IMR-90 (cell line): Measurements from ENCODE around the gene LAMC3. TPM values are rescaled to one million over a fixed set of nuclear protein-coding genes. Genes with fewer than 3 reads are reported as not detected.
A peak's percentile ranks its signal among the peaks of the same experiment; 100 is the strongest.

Experiments
- ATAC-seq: fragments of 200-7000 bp; cut with Tn5 transposase; 2 replicates; pipeline ENCODE4 v1.9.1; 2020; ENCODE audit warnings: low read depth, mild to moderate bottlenecking, moderate library complexity
- BruUV-seq: library from RNA; stranded (reverse); fragments of 400-500 nt; replicated peaks from 2 replicates; lab custom pipeline; 2021; lab: Mats Ljungman, UMichigan
- CTCF ChIA-PET: fragments of 300-600 bp; formaldehyde crosslinking; extraction: SDS; loops from one replicate; lab custom pipeline; 2021; ENCODE audit warnings: antibody characterized with exemption; lab: Yijun Ruan, JAX
- POLR2A ChIA-PET: fragments of 300-600 bp; sonication (Branson Sonifier 250); formaldehyde crosslinking; loops from one replicate; lab custom pipeline; 2022; ENCODE audit warnings: antibody characterized with exemption; ENCODE audit not compliant: unreplicated experiment; lab: Charles Lee
- DNase-seq: peaks from one replicate; pipeline ENCODE4 v3.0.0; 2013
- H2AFZ ChIP-seq: replicated peaks from 2 replicates; pipeline ENCODE3; 2013; ENCODE audit warnings: low read length, mild to moderate bottlenecking; ENCODE audit not compliant: poor library complexity
- H2AK5ac ChIP-seq: 2 replicates; pipeline ENCODE4 v1.6.1; 2013; ENCODE audit warnings: low read depth, low read length, inconsistent platforms
- H2AK9ac ChIP-seq: replicated peaks from 2 replicates; pipeline ENCODE3; 2013; ENCODE audit warnings: mild to moderate bottlenecking, low read depth, low read length, moderate library complexity; ENCODE audit not compliant: poor library complexity
- H2BK120ac ChIP-seq: 2 replicates; pipeline ENCODE4 v1.6.1; 2013; ENCODE audit warnings: low read depth, low read length, inconsistent platforms
- H2BK15ac ChIP-seq: 3 replicates; pipeline ENCODE4 v1.6.1; 2013; ENCODE audit warnings: low read depth, low read length, inconsistent platforms
- H2BK20ac ChIP-seq: 2 replicates; pipeline ENCODE4 v1.6.1; 2013; ENCODE audit warnings: low read depth, mild to moderate bottlenecking, inconsistent platforms, low read length, moderate library complexity
- H2BK5ac ChIP-seq: 2 replicates; pipeline ENCODE4 v1.6.1; 2013; ENCODE audit warnings: mild to moderate bottlenecking, low read depth, low read length, inconsistent platforms; ENCODE audit not compliant: poor library complexity, severe bottlenecking
- H3K14ac ChIP-seq: replicated peaks from 2 replicates; pipeline ENCODE4 v1.6.1; 2013; ENCODE audit warnings: low read depth, low read length, inconsistent platforms
- H3K18ac ChIP-seq: 2 replicates; pipeline ENCODE4 v1.6.1; 2013; ENCODE audit warnings: low read depth, low read length, control low read depth
- H3K23ac ChIP-seq: 2 replicates; pipeline ENCODE4 v1.6.1; 2013; ENCODE audit warnings: low read depth, low read length, inconsistent platforms
- H3K27ac ChIP-seq: 2 replicates; pipeline ENCODE4 v1.5.1; 2013; ENCODE audit warnings: mild to moderate bottlenecking, control low read depth, low read length; ENCODE audit not compliant: insufficient read depth
- H3K27me3 ChIP-seq: 2 replicates; pipeline ENCODE4 v1.6.1; 2013; ENCODE audit warnings: low read length; ENCODE audit not compliant: control insufficient read depth, insufficient read depth
- H3K36me3 ChIP-seq: 2 replicates; pipeline ENCODE4 v1.6.1; 2013; ENCODE audit warnings: low read length, mixed read lengths; ENCODE audit not compliant: control insufficient read depth, insufficient read depth
- H3K4ac ChIP-seq: 2 replicates; pipeline ENCODE4 v1.6.1; 2013; ENCODE audit warnings: low read depth, low read length, inconsistent platforms
- H3K4me1 ChIP-seq: 2 replicates; pipeline ENCODE4 v1.6.1; 2013; ENCODE audit warnings: low read length, mixed read lengths; ENCODE audit not compliant: control insufficient read depth, insufficient read depth
- H3K4me2 ChIP-seq: 2 replicates; pipeline ENCODE4 v1.6.1; 2013; ENCODE audit warnings: low read depth, mild to moderate bottlenecking, control low read depth, low read length, moderate library complexity
- H3K4me3 ChIP-seq: 2 replicates; pipeline ENCODE4 v1.5.1; 2013; ENCODE audit warnings: low read depth, mild to moderate bottlenecking, control low read depth, low read length, moderate library complexity; ENCODE audit not compliant: insufficient read depth
- H3K56ac ChIP-seq: 2 replicates; pipeline ENCODE4 v1.6.1; 2013; ENCODE audit warnings: low read length, inconsistent platforms; ENCODE audit not compliant: insufficient read depth; ENCODE audit errors: extremely low read depth
- H3K79me1 ChIP-seq, 2 experiments: 2 replicates each; pipeline ENCODE4 v1.6.1; 2013; ENCODE audit warnings: low read length in 2 of 2, inconsistent platforms in 1 of 2, low read depth in 1 of 2
- H3K9ac ChIP-seq: 2 replicates; pipeline ENCODE4 v1.6.1; 2013; ENCODE audit warnings: low read depth, low read length, control low read depth
- H3K9me1 ChIP-seq: 2 replicates; pipeline ENCODE4 v1.6.1; 2013; ENCODE audit warnings: low read length, inconsistent platforms; ENCODE audit not compliant: insufficient read depth
- H3K9me3 ChIP-seq: 2 replicates; pipeline ENCODE4 v1.6.1; 2013; ENCODE audit warnings: low read length; ENCODE audit not compliant: control insufficient read depth, insufficient read depth
- H4K20me1 ChIP-seq: 2 replicates; pipeline ENCODE4 v1.6.1; 2013; ENCODE audit warnings: low read length, inconsistent platforms; ENCODE audit not compliant: insufficient read depth
- H4K5ac ChIP-seq: 2 replicates; pipeline ENCODE4 v1.6.1; 2013; ENCODE audit warnings: mild to moderate bottlenecking, low read depth, low read length, control low read depth
- H4K8ac ChIP-seq, 2 experiments: 2 replicates each; pipeline ENCODE4 v1.6.1; 2013; ENCODE audit warnings: low read depth in 2 of 2, low read length in 2 of 2, control low read depth in 1 of 2, inconsistent platforms in 1 of 2
- H4K91ac ChIP-seq: 2 replicates; pipeline ENCODE4 v1.6.1; 2013; ENCODE audit warnings: low read depth, low read length, inconsistent platforms; ENCODE audit not compliant: insufficient read depth
- CHD1 ChIP-seq: IDR thresholded peaks from 2 replicates; pipeline ENCODE4 v1.6.1; 2012; ENCODE audit warnings: low read depth, low read length, improper control_type of control experiment
- FOS ChIP-seq: fragments of 150-350 bp; IDR thresholded peaks from 2 replicates; pipeline ENCODE4 v1.6.1; 2016; ENCODE audit warnings: low read depth, low read length
- MAFK ChIP-seq: IDR thresholded peaks from 2 replicates; pipeline ENCODE4 v1.6.1; 2012; ENCODE audit warnings: low read depth, low read length, improper control_type of control experiment
- NFE2L2 ChIP-seq: fragments of 150-350 bp; IDR thresholded peaks from 2 replicates; pipeline ENCODE4 v1.6.1; 2016; ENCODE audit warnings: low read depth, mild to moderate bottlenecking, low read length
- POLR2A ChIP-seq: IDR thresholded peaks from 2 replicates; pipeline ENCODE4 v1.6.1; 2012; ENCODE audit warnings: mild to moderate bottlenecking, low read depth, low read length
- RCOR1 ChIP-seq: IDR thresholded peaks from 2 replicates; pipeline ENCODE4 v1.6.1; 2012; ENCODE audit warnings: mild to moderate bottlenecking, low read length, improper control_type of control experiment; ENCODE audit not compliant: insufficient replicate concordance
- RFX5 ChIP-seq: IDR thresholded peaks from 2 replicates; pipeline ENCODE4 v1.8.0; 2012; ENCODE audit warnings: low read depth, mild to moderate bottlenecking, low read length, moderate library complexity
- SMC3 ChIP-seq: fragments of 150-350 bp; IDR thresholded peaks from 2 replicates; pipeline ENCODE4 v1.6.1; 2016; ENCODE audit warnings: low read depth, mild to moderate bottlenecking, antibody characterized with exemption, low read length, moderate library complexity
- USF2 ChIP-seq: fragments of 150-350 bp; IDR thresholded peaks from 2 replicates; pipeline ENCODE4 v1.6.1; 2017; ENCODE audit warnings: mild to moderate bottlenecking, antibody characterized with exemption, low read length, low read depth
- whole genome bisulfite sequencing, 2 experiments: methylation state at CpG; one replicate each; pipeline versions ENCODE4 v1.1.5 to v1.1.7; 2013; ENCODE audit warnings: missing lambda C conversion rate in 2 of 2; ENCODE audit not compliant: insufficient read length in 1 of 2; ENCODE audit errors: extremely low coverage in 2 of 2; 5-methylcytosine and 5-hydroxymethylcytosine counted together
- dilution Hi-C: fragments of 300-500 bp; cut with HindIII; formaldehyde crosslinking; loops from one replicate; pipeline ENCODE4 v1.14.3; 2018; ENCODE audit warnings: low sequenced_read_pairs; ENCODE audit not compliant: unreplicated experiment
- in situ Hi-C: fragments of 300-500 bp; cut with MboI; formaldehyde crosslinking; loops from 3 replicates; pipeline ENCODE4 v1.14.3; 2019; ENCODE audit warnings: low sequenced_read_pairs, inconsistent platforms, mixed read lengths
- intact Hi-C: fragments of 100-400 bp; cut with micrococcal nuclease; formaldehyde crosslinking; loops from 2 replicates; pipeline ENCODE4 v1.10.0; 2022
- polyA plus RNA-seq, 3 experiments: library from polyadenylated mRNA; depleted of rRNA; stranded (reverse); fragments of >200 nt; gene quantifications; 2 replicates each; pipeline ENCODE4 v1.2.3, GENCODE V29; 2012; ENCODE audit warnings: low replicate concordance in 1 of 3
- total RNA-seq: library from RNA; depleted of rRNA; stranded (reverse); fragments of >200 nt; gene quantifications from 2 replicates; pipeline ENCODE4 v1.2.3, GENCODE V29; 2012
- TF ChIP-seq, protein P1 (sequence below): fragments of 150-350 bp; IDR thresholded peaks from 2 replicates; pipeline ENCODE4 v1.6.1; 2016; ENCODE audit warnings: low read depth, mild to moderate bottlenecking, low read length, moderate library complexity, borderline replicate concordance
- TF ChIP-seq, protein P2 (sequence below): conservative IDR thresholded peaks from 2 replicates; pipeline ENCODE4 v1.5.1; 2012; ENCODE audit warnings: mild to moderate bottlenecking, low read depth, low read length, improper control_type of control experiment

LAMC3 gene
- total and polyA plus RNA-seq, 2 of the 4 experiments (the other 2 are of a cell fraction): not detected

DNA sequence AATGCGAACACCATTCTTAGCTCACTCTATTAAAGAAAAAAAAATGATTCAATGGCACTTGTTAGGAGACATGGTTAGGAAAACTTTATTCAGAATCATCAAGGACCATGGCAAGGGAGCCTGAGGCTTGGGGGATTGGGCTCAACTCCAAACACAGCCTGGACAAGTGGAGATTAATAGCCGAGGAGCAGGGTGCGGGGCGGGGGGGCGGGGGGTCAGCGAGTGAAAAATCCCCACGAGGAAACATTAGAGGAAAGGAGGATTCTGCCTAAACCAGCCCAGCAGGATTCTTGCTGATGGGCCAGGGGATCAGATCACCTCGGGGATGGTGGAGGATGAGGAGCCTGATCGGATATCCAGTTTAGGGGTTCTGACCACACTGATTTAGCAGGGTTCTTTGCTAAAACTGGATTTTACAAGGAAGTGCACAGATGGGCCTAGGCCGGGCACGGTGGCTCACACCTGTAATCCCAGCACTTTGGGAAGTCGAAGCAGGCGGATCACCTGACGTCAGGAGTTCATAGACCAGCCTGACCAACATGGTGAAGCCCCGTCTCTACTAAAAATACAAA, 45.6 kb upstream of the LAMC3 start:
- no peak overlapping the region for H3K14ac ChIP-seq
- H3K27me3 ChIP-seq: no peaks in the 10 kb centered on the region
- dilution Hi-C loops: no loop called here
- ChIA-PET CTCF (no interaction called here), POLR2A (interaction anchor here (0.6 kb wide), 1 partner anchor 40 kb away, joined by 5 read pairs; no protein-coding TSS in a partner anchor)
- H3K18ac ChIP-seq: no peak overlapping the region; the same call in 1 of the 2 replicates
- in situ Hi-C loops: no loop called here
- H2AK5ac ChIP-seq: 0 out of 2 replicates have a peak overlapping the region, but pooled peaks have one; percentile 31
- H3K56ac ChIP-seq: no peak overlapping the region
- H4K20me1 ChIP-seq: no peaks in the 10 kb centered on the region
- peaks cover 10% of the 10 kb centered on the region for H3K4me1 ChIP-seq
- TF ChIP-seq RFX5: no peak
- no peak for TF ChIP-seq CHD1
- TF ChIP-seq SMC3: no peak
- TF ChIP-seq RCOR1: no peak
- TF ChIP-seq, protein P1, sequence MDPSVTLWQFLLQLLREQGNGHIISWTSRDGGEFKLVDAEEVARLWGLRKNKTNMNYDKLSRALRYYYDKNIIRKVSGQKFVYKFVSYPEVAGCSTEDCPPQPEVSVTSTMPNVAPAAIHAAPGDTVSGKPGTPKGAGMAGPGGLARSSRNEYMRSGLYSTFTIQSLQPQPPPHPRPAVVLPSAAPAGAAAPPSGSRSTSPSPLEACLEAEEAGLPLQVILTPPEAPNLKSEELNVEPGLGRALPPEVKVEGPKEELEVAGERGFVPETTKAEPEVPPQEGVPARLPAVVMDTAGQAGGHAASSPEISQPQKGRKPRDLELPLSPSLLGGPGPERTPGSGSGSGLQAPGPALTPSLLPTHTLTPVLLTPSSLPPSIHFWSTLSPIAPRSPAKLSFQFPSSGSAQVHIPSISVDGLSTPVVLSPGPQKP: no peak
- no peak for TF ChIP-seq USF2
- no peak for TF ChIP-seq MAFK
- TF ChIP-seq, protein P2, sequence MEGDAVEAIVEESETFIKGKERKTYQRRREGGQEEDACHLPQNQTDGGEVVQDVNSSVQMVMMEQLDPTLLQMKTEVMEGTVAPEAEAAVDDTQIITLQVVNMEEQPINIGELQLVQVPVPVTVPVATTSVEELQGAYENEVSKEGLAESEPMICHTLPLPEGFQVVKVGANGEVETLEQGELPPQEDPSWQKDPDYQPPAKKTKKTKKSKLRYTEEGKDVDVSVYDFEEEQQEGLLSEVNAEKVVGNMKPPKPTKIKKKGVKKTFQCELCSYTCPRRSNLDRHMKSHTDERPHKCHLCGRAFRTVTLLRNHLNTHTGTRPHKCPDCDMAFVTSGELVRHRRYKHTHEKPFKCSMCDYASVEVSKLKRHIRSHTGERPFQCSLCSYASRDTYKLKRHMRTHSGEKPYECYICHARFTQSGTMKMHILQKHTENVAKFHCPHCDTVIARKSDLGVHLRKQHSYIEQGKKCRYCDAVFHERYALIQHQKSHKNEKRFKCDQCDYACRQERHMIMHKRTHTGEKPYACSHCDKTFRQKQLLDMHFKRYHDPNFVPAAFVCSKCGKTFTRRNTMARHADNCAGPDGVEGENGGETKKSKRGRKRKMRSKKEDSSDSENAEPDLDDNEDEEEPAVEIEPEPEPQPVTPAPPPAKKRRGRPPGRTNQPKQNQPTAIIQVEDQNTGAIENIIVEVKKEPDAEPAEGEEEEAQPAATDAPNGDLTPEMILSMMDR: no peak
- no peak for TF ChIP-seq FOS
- TF ChIP-seq NFE2L2: no peak
- TF ChIP-seq POLR2A: no peak
- peaks cover 13% of the 10 kb centered on the region for H3K9me1 ChIP-seq
- no peak overlapping the region for H2AK9ac ChIP-seq
- H3K79me1 ChIP-seq: no peaks in the 10 kb centered on the region
- no peak overlapping the region for H3K9ac ChIP-seq
- H3K27ac ChIP-seq: no peak overlapping the region
- 0 out of 3 replicates have a peak overlapping the region, but pooled peaks have one; percentile 30 for H2BK15ac ChIP-seq
- H3K23ac ChIP-seq: no peak overlapping the region
- peaks cover 3% of the 10 kb centered on the region; the same call in 1 of the 2 replicates for H3K9me3 ChIP-seq
- intact Hi-C loops: no loop called here
- H2BK20ac ChIP-seq: no peak overlapping the region
- no peaks in the 10 kb centered on the region for H3K36me3 ChIP-seq
- 84% methylated on average over 6 of the region's 15 CpGs; no CpG with 5 or more reads in 1 of the 2 experiments for WGBS, 2 experiments
- H2BK120ac ChIP-seq: peak overlapping the region; percentile 45
- H4K8ac ChIP-seq: no peak overlapping the region
- H4K91ac ChIP-seq: no peak overlapping the region
- H4K5ac ChIP-seq: no peak overlapping the region
- no TSS peak for BruUV-seq
- ATAC-seq (no peak), DNase-seq (no peak)
- peak overlapping the region; percentile 30 for H3K4ac ChIP-seq
- H3K4me2 ChIP-seq: no peak overlapping the region
- no peak overlapping the region for H3K4me3 ChIP-seq
- H2AFZ ChIP-seq: no peak overlapping the region
- H2BK5ac ChIP-seq: no peak overlapping the region
